Esophagus muscularis mucosa (tissue), 4 donors: ENCODE data around the gene NR3C2. TPM values are rescaled to one million over a fixed set of nuclear protein-coding genes. Genes with fewer than 3 reads are reported as not detected.

Source experiments
- DNase-seq: peaks from one replicate; pipeline ENCODE4 v3.0.0-alpha.2; 2017; ENCODE audit errors: extremely low spot score
- H3K27ac ChIP-seq, 4 donors: fragments of 200-600 bp; sonication (generic); replicated peaks in 1 of 4; 1 replicate in 3 of 4; 2 replicates in 1 of 4; pipeline ENCODE4 v1.5.1; 2016 to 2019; ENCODE audit warnings: mild to moderate bottlenecking in 1 of 4
- H3K27me3 ChIP-seq, 4 donors: fragments of 200-600 bp; sonication (generic); one replicate each; pipeline versions ENCODE4 v1.5.1 to v1.6.0; 2016 to 2019
- H3K36me3 ChIP-seq, 4 donors: fragments of 200-600 bp; sonication (generic); one replicate each; pipeline ENCODE4 v1.5.1; 2016 to 2019
- H3K4me1 ChIP-seq, 4 donors: fragments of 200-600 bp; sonication (generic); one replicate each; pipeline ENCODE4 v1.5.1; 2016 to 2019
- H3K4me3 ChIP-seq, 4 donors: fragments of 200-600 bp; sonication (generic); 1 replicate in 2 of 4; 2 replicates in 2 of 4; pipeline ENCODE4 v1.5.1; 2016 to 2019; ENCODE audit warnings: mild to moderate bottlenecking in 4 of 4, moderate library complexity in 1 of 4
- H3K9me3 ChIP-seq, 4 donors: fragments of 200-600 bp; sonication (generic); 1 replicate in 3 of 4; 2 replicates in 1 of 4; pipeline ENCODE4 v1.5.1; 2016 to 2019
- CTCF ChIP-seq, 3 experiments: fragments of 200-600 bp in 2 of 3; fragments of 450-650 bp in 1 of 3; sonication (generic) in 2 of 3; IDR thresholded peaks; one replicate each; pipeline ENCODE4 v1.5.1; 2017 to 2019; ENCODE audit warnings: antibody characterized with exemption in 3 of 3, mild to moderate bottlenecking in 2 of 3, moderate library complexity in 1 of 3
- EP300 ChIP-seq: sonication (generic); formaldehyde crosslinking; IDR thresholded peaks from one replicate; pipeline ENCODE4 v1.6.1; 2017; ENCODE audit warnings: antibody characterized with exemption
- POLR2A ChIP-seq: fragments of 450-650 bp; IDR thresholded peaks from one replicate; pipeline ENCODE4 v1.6.1; 2017; ENCODE audit warnings: antibody characterized with exemption, moderate library complexity, mild to moderate bottlenecking, low read depth
- POLR2AphosphoS5 ChIP-seq, 2 donors: sonication (generic); formaldehyde crosslinking; IDR thresholded peaks; one replicate each; pipeline ENCODE4 v1.6.1; 2017; ENCODE audit warnings: antibody characterized with exemption in 2 of 2
- WGBS: methylation state at CpG from one replicate; pipeline ENCODE4 v1.1.5; 2018; 5-methylcytosine and 5-hydroxymethylcytosine counted together
- intact Hi-C: fragments of 100-400 bp; cut with DNase I; formaldehyde crosslinking; loops from one replicate; pipeline ENCODE4 v1.15.1; 2023
- total RNA-seq, 4 donors: library from RNA; depleted of rRNA; stranded (reverse); fragments of >200 nt; gene quantifications; one replicate each; pipeline versions ENCODE4 v1.1.0 to v1.2.1, GENCODE V29; 2016

Gene NR3C2
- total RNA-seq, 4 donors from 2014 or later, result 10.0 to 14.6 (median 12.1) TPM

DNA sequence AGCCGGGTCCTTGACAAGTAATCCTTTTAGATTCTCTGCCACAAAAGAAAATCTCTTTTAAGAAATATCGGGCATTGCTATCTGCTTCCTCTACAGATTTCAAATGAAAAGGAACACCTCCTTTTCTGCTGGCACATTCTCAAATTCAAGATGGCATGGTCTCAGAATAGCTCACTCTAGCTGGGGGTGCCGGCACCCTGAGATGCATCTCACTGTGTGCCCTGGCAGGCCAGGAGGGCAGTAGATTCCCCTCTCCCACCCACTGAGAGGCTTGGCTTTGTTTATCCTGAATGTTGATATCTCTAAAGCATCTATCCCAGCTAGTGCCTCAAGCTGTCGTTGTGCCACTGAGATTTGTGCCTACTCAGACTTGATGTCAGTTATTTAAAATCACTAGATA is 390.8 kb downstream of the NR3C2 start:
- no peak for TF ChIP-seq POLR2AphosphoS5 (IDR thresholded peaks at IDR 0.05)
- no peak for TF ChIP-seq CTCF (IDR thresholded peaks at IDR 0.05)
- TF ChIP-seq EP300, result no peak
- no peak for TF ChIP-seq POLR2A
- intact Hi-C loops, result no loop called here
- no peak overlapping the region for H3K27ac ChIP-seq
- WGBS, result 85% methylated on average over 4 of the region's 4 CpGs
- no peaks in the 10 kb centered on the region for H3K9me3 ChIP-seq
- no peak for DNase-seq
- no peak overlapping the region for H3K4me3 ChIP-seq
- H3K27me3 ChIP-seq, result no peaks in the 10 kb centered on the region
- peaks cover 32 to 53% (median 50%) of the 10 kb centered on the region in 4 donors for H3K4me1 ChIP-seq
- peaks cover 3 to 29% (median 10%) of the 10 kb centered on the region in 4 donors for H3K36me3 ChIP-seq

GRCh38 chr4:148048598-148048997 is 393.6 kb downstream of the NR3C2 start:
- DNase-seq, result no peak
- intact Hi-C loops, result no loop called here
- TF ChIP-seq CTCF (IDR thresholded peaks at IDR 0.05), result no peak
- TF ChIP-seq POLR2AphosphoS5 (IDR thresholded peaks at IDR 0.05), result no peak
- TF ChIP-seq EP300, result no peak
- no peak for TF ChIP-seq POLR2A
- Histone ChIP-seq H3K36me3 (peaks cover 3 to 22% (median 8%) of the 10 kb centered on the region in 4 donors), H3K4me3 (no peak overlapping the region), H3K27ac (no peak overlapping the region), H3K4me1 (peaks cover 20 to 53% (median 51%) of the 10 kb centered on the region in 4 donors), H3K27me3 (no peaks in the 10 kb centered on the region), H3K9me3 (no peaks in the 10 kb centered on the region)
- 28% methylated on average over 4 of the region's 4 CpGs for WGBS

DNA sequence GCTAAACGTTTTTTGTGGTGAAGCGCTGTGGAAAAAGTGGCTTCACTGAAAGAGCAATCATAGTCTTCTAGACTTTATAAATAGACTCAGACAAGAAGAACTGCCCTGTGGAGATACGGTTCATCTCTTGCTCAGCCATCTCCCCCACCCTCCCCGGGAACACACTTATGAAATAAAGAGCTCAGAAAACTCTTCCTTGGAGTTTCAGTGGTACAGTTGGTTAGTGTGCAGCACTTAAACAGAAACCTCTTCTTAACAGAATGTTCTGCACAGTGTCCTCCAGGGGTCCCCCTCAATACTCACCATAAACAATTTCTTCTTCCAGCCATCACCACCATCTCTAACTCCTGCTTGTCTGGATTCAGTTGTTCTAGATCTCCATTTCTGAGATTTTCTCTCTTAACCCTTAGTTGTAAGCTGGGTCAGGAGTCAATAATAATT is 397.3 kb downstream of the NR3C2 start:
- H3K27ac ChIP-seq, result no peak overlapping the region
- intact Hi-C loops, result no loop called here
- TF ChIP-seq POLR2AphosphoS5 (IDR thresholded peaks at IDR 0.05) (no peak), CTCF (IDR thresholded peaks at IDR 0.05) (no peak), EP300 (no peak), POLR2A (no peak)
- WGBS, result 86% methylated on average over 4 of the region's 4 CpGs
- H3K4me3 ChIP-seq, result no peak overlapping the region
- no peaks in the 10 kb centered on the region for H3K9me3 ChIP-seq
- H3K36me3 ChIP-seq, result peaks cover 3 to 22% (median 8%) of the 10 kb centered on the region in 4 donors
- peaks cover 11 to 50% (median 39%) of the 10 kb centered on the region in 4 donors for H3K4me1 ChIP-seq
- no peak for DNase-seq
- no peaks in the 10 kb centered on the region for H3K27me3 ChIP-seq

DNA sequence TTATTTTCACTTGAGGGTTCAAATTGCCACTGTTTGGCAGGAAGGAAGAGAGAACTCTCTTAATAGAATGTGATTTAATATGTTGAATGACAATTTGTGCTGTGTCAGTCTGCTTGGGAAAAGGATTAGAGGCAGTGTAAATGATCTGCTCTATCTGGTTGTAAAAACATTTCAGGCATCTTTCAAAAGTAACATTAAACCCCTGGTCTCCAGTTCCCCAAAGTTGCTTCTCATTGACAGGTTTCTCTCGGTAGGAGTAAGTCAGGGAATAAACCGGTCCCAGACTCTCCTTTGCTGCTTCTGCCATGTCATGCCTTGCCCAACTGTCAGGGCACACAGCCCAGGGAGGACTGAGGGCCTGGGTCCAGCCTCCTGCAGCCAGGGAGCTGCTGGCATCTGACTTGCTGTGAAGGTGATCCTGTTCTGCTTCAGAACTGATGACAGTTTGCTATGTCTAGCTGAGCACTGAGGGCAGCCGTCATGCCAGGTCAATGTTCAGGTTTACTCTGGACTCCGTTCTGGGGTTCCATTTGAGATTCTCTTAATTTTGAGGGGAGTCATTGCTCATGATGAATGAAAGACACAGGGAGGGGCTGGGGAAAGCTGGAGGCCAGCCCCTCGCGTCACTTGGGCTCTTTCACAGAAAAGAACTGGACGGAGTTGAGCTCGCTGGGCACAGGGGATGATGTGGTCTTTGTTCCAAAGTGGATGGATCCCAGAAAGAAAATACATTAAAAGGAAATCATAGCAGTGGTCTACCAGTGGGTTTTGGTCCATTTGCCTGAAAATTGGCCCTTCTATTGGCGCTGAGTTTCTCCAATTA is 397.9 kb downstream of the NR3C2 start:
- H3K4me3 ChIP-seq, result no peak overlapping the region
- H3K4me1 ChIP-seq, result peaks cover 11 to 52% (median 39%) of the 10 kb centered on the region in 4 donors
- intact Hi-C loops, result no loop called here
- H3K36me3 ChIP-seq, result peaks cover 3 to 21% (median 8%) of the 10 kb centered on the region in 4 donors
- 85% methylated on average over 8 of the region's 9 CpGs for WGBS
- no peak for DNase-seq
- TF ChIP-seq POLR2A (no peak), EP300 (no peak), CTCF (IDR thresholded peaks at IDR 0.05) (no peak), POLR2AphosphoS5 (IDR thresholded peaks at IDR 0.05) (no peak)
- no peak overlapping the region for H3K27ac ChIP-seq
- H3K9me3 ChIP-seq, result no peaks in the 10 kb centered on the region
- H3K27me3 ChIP-seq, result no peaks in the 10 kb centered on the region
